Measurements from ENCODE around the gene BHLHE41. TPM values are rescaled to one million over a fixed set of nuclear protein-coding genes. Genes with fewer than 3 reads are reported as not detected.

The BHLHE41 gene
- 34.5 and 40.5 TPM in 2 replicates for total RNA-seq

DNA sequence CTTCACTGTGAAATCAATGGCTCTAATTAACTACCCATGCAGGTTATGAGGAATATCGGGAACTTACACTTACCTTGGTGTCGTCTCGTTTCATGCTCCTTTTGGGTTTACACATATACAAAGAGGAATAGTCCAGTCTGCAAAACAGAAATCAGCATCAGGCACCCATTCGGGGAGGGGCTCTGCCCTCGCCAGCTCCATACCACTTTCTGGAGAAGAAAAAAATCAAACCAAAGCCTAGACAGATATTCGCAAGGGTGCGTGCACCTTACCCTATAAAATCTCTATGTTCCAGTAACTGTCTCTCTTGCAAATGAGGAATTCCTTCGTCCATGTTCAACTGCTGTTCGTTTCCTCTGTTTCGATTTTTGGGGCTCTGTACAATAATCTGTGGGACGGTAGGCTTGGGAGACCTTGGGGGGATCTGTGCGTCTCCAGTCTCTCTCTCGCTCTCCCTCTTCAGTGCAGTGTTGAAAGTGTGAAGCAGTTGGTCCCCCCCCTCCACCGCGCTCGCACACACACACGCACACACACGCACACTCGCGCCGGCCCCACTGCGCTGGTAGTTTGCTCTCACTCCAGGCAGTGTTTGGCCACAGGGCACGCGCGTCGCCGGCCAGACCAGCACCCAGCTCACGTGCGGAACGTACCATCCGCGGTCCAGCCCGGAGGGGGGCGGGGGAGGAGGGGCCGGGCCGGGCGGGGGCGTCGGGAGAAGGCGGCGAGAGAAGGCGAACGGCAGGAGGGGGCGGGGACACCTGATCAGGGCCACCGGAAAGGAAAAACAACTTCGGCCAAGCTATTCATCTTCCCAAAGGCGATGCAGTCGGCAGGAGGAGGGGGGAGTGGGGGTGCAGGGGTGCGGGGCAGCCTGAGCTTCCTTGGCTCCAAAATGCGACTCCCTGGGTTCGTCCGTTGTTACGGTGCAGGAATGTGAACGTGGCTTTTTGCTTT lies at the start of gene BHLHE41:
BHLHE41 (minus strand) TSS at position 592 of the 954 bp plus-strand sequence; CDS start at position 334, 258 bp downstream.
- DNase-seq, result peak; percentile 49
- H3K4me1 Mint-ChIP-seq, result peaks cover 59% of the 10 kb centered on the region
- peaks cover 18% of the 10 kb centered on the region for H3K36me3 Mint-ChIP-seq (ENCODE audit: low read depth)
- H3K9me3 Mint-ChIP-seq, result no peaks in the 10 kb centered on the region
- peak within 1 kb of the TSS; percentile 96 for H3K4me3 Mint-ChIP-seq
- peak within 1 kb of the TSS; percentile 97 for H3K27ac Mint-ChIP-seq
- CTCF ChIA-PET, result interaction anchor here (0.7 to 8.5 kb wide), 6 partner anchors 32 to 489 kb away, joined by 3 to 74 read pairs (median 4); no protein-coding TSS in a partner anchor
- H3K27me3 Mint-ChIP-seq, result no peaks in the 10 kb centered on the region
- POLR2A ChIA-PET, result interaction anchor here (0.6 to 9.3 kb wide), 23 partner anchors 9 to 808 kb away, joined by 3 to 189 read pairs (median 4); partner anchors contain the start of gene SSPN
- TF ChIP-seq, protein P1, sequence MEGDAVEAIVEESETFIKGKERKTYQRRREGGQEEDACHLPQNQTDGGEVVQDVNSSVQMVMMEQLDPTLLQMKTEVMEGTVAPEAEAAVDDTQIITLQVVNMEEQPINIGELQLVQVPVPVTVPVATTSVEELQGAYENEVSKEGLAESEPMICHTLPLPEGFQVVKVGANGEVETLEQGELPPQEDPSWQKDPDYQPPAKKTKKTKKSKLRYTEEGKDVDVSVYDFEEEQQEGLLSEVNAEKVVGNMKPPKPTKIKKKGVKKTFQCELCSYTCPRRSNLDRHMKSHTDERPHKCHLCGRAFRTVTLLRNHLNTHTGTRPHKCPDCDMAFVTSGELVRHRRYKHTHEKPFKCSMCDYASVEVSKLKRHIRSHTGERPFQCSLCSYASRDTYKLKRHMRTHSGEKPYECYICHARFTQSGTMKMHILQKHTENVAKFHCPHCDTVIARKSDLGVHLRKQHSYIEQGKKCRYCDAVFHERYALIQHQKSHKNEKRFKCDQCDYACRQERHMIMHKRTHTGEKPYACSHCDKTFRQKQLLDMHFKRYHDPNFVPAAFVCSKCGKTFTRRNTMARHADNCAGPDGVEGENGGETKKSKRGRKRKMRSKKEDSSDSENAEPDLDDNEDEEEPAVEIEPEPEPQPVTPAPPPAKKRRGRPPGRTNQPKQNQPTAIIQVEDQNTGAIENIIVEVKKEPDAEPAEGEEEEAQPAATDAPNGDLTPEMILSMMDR (IDR thresholded peaks at IDR 0.05), result no peak
- intact Hi-C loops (cut with micrococcal nuclease), result loop anchor here (5.0 kb wide), 1 partner anchor 888 kb away; the partner anchor contains the start of gene TM7SF3
- ATAC-seq (ENCODE audit: low read depth), result peak; percentile 22

DNA sequence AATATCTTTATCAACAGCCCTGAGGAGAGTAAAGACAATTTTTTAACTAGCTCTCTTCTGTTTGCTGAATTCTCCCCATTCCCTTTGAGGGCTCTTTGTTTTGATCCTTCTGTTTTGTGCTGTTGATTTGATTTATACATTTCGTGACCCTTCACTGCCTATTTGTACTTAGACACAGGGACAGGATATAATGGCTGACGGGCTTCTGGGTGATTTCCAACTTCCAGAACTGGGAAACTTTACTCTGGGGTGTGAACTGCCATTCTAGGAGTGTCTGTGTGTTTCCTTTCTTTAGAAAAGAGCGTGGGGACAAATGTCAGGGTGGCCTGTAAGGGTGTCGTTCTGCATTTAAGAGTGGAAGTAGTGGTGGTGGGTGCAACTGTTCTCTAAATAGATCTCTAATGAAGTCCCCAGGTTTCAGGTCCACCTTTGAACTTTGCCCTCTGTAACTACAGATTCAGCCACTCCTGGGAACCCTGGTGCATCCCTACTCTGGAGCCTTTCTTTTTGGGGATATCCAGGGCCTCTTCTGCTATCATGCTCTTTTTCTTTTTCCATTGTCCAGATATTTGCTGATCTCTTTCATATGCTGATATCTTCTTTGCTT lies 48.2 kb upstream of the BHLHE41 start:
- Mint-ChIP-seq H3K27me3 (no peaks in the 10 kb centered on the region), H3K4me1 (peaks cover 19% of the 10 kb centered on the region), H3K4me3 (no peak overlapping the region), H3K27ac (no peak overlapping the region), H3K9me3 (no peaks in the 10 kb centered on the region), H3K36me3 (ENCODE audit: low read depth) (no peaks in the 10 kb centered on the region)
- ChIA-PET CTCF (no interaction called here), POLR2A (no interaction called here)
- DNase-seq, result no peak
- intact Hi-C loops (cut with micrococcal nuclease), result no loop called here
- ATAC-seq (ENCODE audit: low read depth), result no peak
- TF ChIP-seq, protein P1 (IDR thresholded peaks at IDR 0.05), result no peak

DNA sequence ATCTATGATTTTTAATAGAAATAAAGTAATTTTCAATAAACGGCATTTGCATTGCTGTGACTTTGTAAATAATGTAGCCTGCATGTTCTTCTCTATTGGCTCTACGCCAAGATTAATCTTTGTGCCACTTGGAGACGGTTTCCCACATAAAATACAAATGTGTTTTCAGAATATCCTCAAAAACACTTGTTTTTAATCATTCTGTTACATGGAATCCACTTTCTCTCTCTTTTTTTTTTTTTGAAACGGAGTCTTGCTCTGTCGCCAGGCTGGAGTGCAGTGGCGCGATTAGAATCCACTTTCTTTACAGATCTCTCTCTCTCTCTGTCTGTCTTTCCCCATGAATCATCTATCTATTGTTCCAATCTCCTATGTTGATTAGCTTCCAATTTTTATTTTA lies 47.7 kb upstream of the BHLHE41 start:
- Mint-ChIP-seq H3K4me3 (no peak overlapping the region), H3K27me3 (no peaks in the 10 kb centered on the region), H3K9me3 (no peaks in the 10 kb centered on the region), H3K36me3 (ENCODE audit: low read depth) (no peaks in the 10 kb centered on the region), H3K4me1 (peaks cover 18% of the 10 kb centered on the region), H3K27ac (no peak overlapping the region)
- DNase-seq (no peak), ATAC-seq (ENCODE audit: low read depth) (no peak)
- intact Hi-C loops (cut with micrococcal nuclease), result no loop called here
- ChIA-PET POLR2A (no interaction called here), CTCF (no interaction called here)
- TF ChIP-seq, protein P1 (IDR thresholded peaks at IDR 0.05), result no peak

DNA sequence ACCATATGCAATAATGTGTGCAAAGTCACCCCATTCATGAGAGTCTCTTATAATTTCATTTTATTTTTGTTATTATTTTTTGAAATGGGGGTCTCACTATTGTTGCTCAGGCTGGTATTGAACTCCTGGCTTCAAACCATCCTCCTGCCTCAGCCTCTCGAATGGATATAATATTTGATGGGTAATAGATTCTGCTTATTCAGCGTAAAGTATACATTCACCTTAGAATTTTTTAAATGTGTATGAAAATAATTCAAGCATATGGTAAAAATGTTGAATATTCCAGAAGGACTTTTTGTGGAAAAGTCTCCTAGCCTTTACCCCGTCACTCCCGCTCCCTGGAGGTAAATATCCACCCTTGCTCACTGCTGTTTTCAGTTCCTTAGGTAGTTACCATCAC lies 47.2 kb upstream of the BHLHE41 start:
- Mint-ChIP-seq H3K27me3 (no peaks in the 10 kb centered on the region), H3K4me1 (peaks cover 13% of the 10 kb centered on the region), H3K36me3 (ENCODE audit: low read depth) (no peaks in the 10 kb centered on the region), H3K27ac (no peak overlapping the region), H3K4me3 (no peak overlapping the region), H3K9me3 (no peaks in the 10 kb centered on the region)
- POLR2A ChIA-PET, result no interaction called here
- ATAC-seq (ENCODE audit: low read depth) (no peak), DNase-seq (no peak)
- intact Hi-C loops (cut with micrococcal nuclease), result no loop called here
- CTCF ChIA-PET, result interaction anchor here (1.0 kb wide), 1 partner anchor 9 kb away, joined by 3 read pairs; no protein-coding TSS in a partner anchor
- TF ChIP-seq, protein P1 (IDR thresholded peaks at IDR 0.05), result no peak

DNA sequence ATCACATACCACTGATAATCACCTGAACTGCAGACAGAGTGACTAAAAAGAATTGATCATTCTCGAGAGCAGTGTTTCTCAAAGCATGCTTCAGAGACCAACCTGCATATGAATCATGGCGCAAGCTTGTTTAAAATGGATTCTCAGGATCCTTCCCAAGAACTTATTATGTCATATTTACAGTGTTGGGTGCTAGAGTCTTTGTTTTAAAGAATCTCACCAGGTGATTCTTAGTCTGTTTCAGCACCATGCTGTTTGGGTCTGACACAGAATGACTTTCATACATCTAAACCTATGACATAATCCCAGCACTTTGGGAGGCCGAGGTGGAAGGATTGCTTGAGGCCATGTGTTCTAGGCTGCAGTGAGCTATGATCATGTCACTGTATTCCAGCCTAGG lies 39.3 kb upstream of the BHLHE41 start:
- H3K9me3 Mint-ChIP-seq, result no peaks in the 10 kb centered on the region
- CTCF ChIA-PET, result interaction anchor here (1.5 to 1.8 kb wide), 2 partner anchors 23 to 45 kb away, joined by 3 to 4 read pairs; no protein-coding TSS in a partner anchor
- peaks cover 49% of the 10 kb centered on the region for H3K4me1 Mint-ChIP-seq
- POLR2A ChIA-PET, result interaction anchor here (3.0 kb wide), 1 partner anchor 40 kb away, joined by 10 read pairs; the partner anchor contains the start of gene BHLHE41
- intact Hi-C loops (cut with micrococcal nuclease), result no loop called here
- ATAC-seq (ENCODE audit: low read depth), result no peak
- no peak overlapping the region for H3K27ac Mint-ChIP-seq
- H3K4me3 Mint-ChIP-seq, result no peak overlapping the region
- no peaks in the 10 kb centered on the region for H3K36me3 Mint-ChIP-seq (ENCODE audit: low read depth)
- no peaks in the 10 kb centered on the region for H3K27me3 Mint-ChIP-seq
- DNase-seq, result no peak
- TF ChIP-seq, protein P1 (IDR thresholded peaks at IDR 0.05), result no peak
